GM12878 (cell line): Measurements from ENCODE around the gene C16orf95.

Experiments
- ATF3 ChIP-seq: IDR thresholded peaks from 2 replicates; pipeline ENCODE4 v1.6.1; 2011; ENCODE audit warnings: low read depth, mild to moderate bottlenecking, low read length, moderate library complexity, borderline replicate concordance; ENCODE audit errors: extremely low read depth
- CTCF ChIP-seq, 3 experiments: IDR thresholded peaks in 2 of 3; conservative IDR thresholded peaks in 1 of 3; 2 replicates each; pipeline ENCODE4 v1.5.1; 2011; ENCODE audit warnings: low read depth in 3 of 3, low read length in 3 of 3, mild to moderate bottlenecking in 3 of 3, control low read depth in 2 of 3, moderate library complexity in 2 of 3, inconsistent platforms in 1 of 3, mixed read lengths in 1 of 3; ENCODE audit not compliant: control insufficient read depth in 2 of 3, insufficient read depth in 1 of 3; ENCODE audit errors: extremely low read depth in 1 of 3
- MYC ChIP-seq: IDR thresholded peaks from 2 replicates; pipeline ENCODE4 v1.6.1; 2011; ENCODE audit warnings: mild to moderate bottlenecking, low read length, moderate library complexity, inconsistent platforms; ENCODE audit not compliant: insufficient read depth, insufficient replicate concordance, insufficient read length, severe bottlenecking
- POLR2A ChIP-seq: IDR thresholded peaks from 2 replicates; pipeline ENCODE4 v1.6.1; 2011; ENCODE audit warnings: low read depth, mild to moderate bottlenecking, low read length
- SMARCA5 ChIP-seq: fragments of 450-650 bp; IDR thresholded peaks from 2 replicates; pipeline ENCODE4 v1.6.1; 2017; ENCODE audit warnings: mild to moderate bottlenecking
- ZNF384 ChIP-seq: IDR thresholded peaks from 2 replicates; pipeline ENCODE4 v1.6.1; 2012; ENCODE audit warnings: low read depth, mild to moderate bottlenecking, low read length, improper control_type of control experiment, borderline replicate concordance

GRCh38 chr16:87324411-87325275, 7.5 kb upstream of the C16orf95 start:
- no peak for TF ChIP-seq MYC
- TF ChIP-seq ZNF384: no peak
- TF ChIP-seq CTCF (IDR thresholded peaks at IDR 0.05 in 2 of 3, conservative IDR thresholded peaks at IDR 0.05 in 1 of 3; ENCODE audit: control insufficient read depth in 2 of 3, extremely low read depth in 1 of 3, insufficient read depth in 1 of 3, low read depth in 3 of 3, low read length in 3 of 3): peak; percentile 72 to 89 (median 81)
- TF ChIP-seq SMARCA5: no peak
- TF ChIP-seq ATF3: no peak
- no peak for TF ChIP-seq POLR2A
